ENCODE measurements around the gene RSU1. TPM values are rescaled to one million over a fixed set of nuclear protein-coding genes. Genes with fewer than 3 reads are reported as not detected.

Gene RSU1
- total and polyA plus RNA-seq, 12 donors: 25.5 to 74.2 (median 48.3) TPM

DNA sequence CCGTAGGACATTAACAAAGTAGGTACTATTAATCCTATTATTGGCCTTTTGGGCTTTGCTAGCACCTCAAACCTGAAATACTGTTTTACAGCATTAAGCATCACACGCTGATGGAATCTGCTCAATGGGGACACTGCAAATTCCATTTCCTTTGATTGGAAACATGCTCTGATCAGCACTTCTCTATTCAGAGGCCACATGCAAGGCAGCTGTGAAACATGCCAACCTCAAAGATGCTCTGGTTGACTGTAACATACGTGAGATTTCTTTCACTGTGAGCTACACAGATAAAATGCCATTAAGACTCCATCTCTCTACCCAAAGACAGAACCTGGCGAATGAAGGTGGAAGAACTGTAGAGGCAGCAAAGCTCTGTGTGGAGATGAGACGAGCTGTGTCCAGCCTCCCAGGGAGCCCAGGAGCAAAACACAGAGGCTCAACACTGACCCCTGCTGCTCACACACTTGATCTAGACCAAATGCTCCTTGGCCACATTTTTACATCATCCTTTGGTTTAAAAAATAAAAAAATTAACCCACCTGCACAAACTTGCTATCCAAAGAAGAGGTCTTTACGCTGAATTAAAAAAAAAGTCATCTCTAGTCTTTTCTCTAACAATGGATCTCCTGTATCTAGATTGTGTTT lies 8.0 kb downstream of the RSU1 start:
- Histone ChIP-seq H3K4me1 (peaks cover 0 to 39% (median 11%) of the 10 kb centered on the region in 9 donors), H3K9me3 (peaks cover 0 to 4% (median 0%) of the 10 kb centered on the region in 11 donors), H3K27me3 (no peaks in the 10 kb centered on the region), H3K4me3 (no peak overlapping the region), H3K36me3 (peaks cover 0 to 42% (median 0%) of the 10 kb centered on the region in 9 donors), H3K27ac (no peak overlapping the region)
- ATAC-seq (peak in 7 of 8 donors; percentile 49 to 80 (median 64)), DNase-seq (peak; percentile 28 to 58)
- WGBS, 2 donors: 63 to 77% methylated on average over 6 of the region's 6 CpGs
- TF ChIP-seq, protein P1, sequence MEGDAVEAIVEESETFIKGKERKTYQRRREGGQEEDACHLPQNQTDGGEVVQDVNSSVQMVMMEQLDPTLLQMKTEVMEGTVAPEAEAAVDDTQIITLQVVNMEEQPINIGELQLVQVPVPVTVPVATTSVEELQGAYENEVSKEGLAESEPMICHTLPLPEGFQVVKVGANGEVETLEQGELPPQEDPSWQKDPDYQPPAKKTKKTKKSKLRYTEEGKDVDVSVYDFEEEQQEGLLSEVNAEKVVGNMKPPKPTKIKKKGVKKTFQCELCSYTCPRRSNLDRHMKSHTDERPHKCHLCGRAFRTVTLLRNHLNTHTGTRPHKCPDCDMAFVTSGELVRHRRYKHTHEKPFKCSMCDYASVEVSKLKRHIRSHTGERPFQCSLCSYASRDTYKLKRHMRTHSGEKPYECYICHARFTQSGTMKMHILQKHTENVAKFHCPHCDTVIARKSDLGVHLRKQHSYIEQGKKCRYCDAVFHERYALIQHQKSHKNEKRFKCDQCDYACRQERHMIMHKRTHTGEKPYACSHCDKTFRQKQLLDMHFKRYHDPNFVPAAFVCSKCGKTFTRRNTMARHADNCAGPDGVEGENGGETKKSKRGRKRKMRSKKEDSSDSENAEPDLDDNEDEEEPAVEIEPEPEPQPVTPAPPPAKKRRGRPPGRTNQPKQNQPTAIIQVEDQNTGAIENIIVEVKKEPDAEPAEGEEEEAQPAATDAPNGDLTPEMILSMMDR (IDR thresholded peaks at IDR 0.05): peak; percentile 34 to 77 (median 66)
- intact Hi-C loops (cut with DNase I): loop anchor here in 4 of 10 donors (10.0 kb wide), 2 partner anchors 694 to 904 kb away; no protein-coding TSS in a partner anchor

DNA sequence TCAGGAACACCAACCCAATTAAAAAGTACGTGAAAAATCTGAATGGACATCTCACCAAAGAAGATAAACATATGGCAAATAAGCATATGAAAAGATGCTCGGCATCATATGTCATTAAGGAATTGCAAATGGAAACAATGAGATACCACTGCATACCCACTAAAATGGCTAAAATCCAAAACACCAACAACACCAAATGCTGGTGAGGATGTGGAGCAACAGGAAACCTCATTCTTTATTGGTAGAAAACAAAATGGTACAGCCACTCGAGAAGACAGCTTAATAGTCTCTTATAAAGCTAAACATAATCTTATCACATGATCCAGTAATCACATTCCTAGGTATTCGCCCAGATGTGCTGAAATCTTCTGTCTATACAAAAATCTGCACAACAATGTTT lies 13.1 kb downstream of the RSU1 start:
- TF ChIP-seq, protein P1 (IDR thresholded peaks at IDR 0.05): no peak
- intact Hi-C loops (cut with DNase I): loop anchor here in 5 of 10 donors (5.0 to 10.0 kb wide), 3 partner anchors 367 to 899 kb away; partner anchors contain the start of gene PTER (in 1 of the 5)
- DNase-seq: no peak
- WGBS, 2 donors: 87 to 90% methylated on average over 4 of the region's 4 CpGs
- Histone ChIP-seq H3K9me3 (peaks cover 0 to 6% (median 0%) of the 10 kb centered on the region in 11 donors), H3K4me3 (no peak overlapping the region), H3K4me1 (peaks cover 6 to 39% (median 23%) of the 10 kb centered on the region in 9 donors), H3K27me3 (no peaks in the 10 kb centered on the region), H3K27ac (no peak overlapping the region), H3K36me3 (peaks cover 0 to 28% (median 0%) of the 10 kb centered on the region in 9 donors)
- ATAC-seq: no peak

DNA sequence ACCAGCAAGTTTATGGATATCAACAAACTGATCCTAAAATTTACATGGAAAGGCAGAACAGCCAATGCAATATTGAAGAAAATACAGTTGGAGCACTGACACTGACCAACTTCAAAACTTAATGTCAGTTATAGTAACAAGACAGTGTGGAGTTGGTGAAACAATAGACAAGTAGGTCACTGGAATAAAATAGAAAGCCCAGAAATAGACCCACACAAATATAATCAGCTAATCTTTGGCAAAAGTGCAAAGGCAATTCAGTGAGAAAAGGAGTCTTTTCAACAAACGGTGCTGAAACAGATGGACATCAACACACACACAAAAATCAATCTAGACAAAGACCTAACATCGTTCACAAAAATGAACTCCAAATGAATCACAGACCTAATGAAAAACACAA lies 13.8 kb downstream of the RSU1 start:
- no peak overlapping the region for H3K4me3 ChIP-seq
- no peak for DNase-seq
- TF ChIP-seq, protein P1 (IDR thresholded peaks at IDR 0.05): no peak
- intact Hi-C loops (cut with DNase I): loop anchor here in 5 of 10 donors (5.0 to 10.0 kb wide), 3 partner anchors 366 to 899 kb away; partner anchors contain the start of gene PTER (in 1 of the 5)
- ATAC-seq: peak in 2 of 8 donors; percentile 44 to 74
- H3K4me1 ChIP-seq: peaks cover 6 to 45% (median 27%) of the 10 kb centered on the region in 9 donors
- peaks cover 0 to 24% (median 0%) of the 10 kb centered on the region in 9 donors for H3K36me3 ChIP-seq
- no peaks in the 10 kb centered on the region for H3K27me3 ChIP-seq
- 27 to 34% methylated on average over 2 of the region's 2 CpGs for WGBS, 2 donors
- H3K9me3 ChIP-seq: peaks cover 0 to 6% (median 0%) of the 10 kb centered on the region in 11 donors
- no peak overlapping the region for H3K27ac ChIP-seq

DNA sequence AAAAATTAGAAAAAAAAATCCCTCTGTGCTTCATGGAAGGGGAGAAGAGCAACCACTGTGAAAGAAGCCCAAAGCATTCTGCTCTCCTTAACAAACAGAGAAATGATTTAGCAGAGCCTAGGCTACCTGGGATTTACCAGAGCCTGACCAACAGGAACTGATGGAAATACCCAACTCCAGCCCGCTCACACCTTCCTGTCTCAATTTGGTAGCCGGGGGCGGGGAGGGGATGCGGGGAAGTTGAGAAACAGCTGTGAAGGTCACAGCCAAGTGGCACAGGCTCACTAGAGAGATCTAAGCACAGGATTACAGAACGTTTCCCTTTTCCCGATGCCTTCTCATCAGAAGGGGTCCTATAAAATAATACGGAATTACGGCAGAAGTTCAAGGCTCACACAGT lies 17.6 kb downstream of the RSU1 start:
- TF ChIP-seq, protein P1 (IDR thresholded peaks at IDR 0.05): no peak
- Histone ChIP-seq H3K9me3 (peaks cover 0 to 6% (median 0%) of the 10 kb centered on the region in 11 donors), H3K36me3 (peaks cover 0 to 4% (median 0%) of the 10 kb centered on the region in 9 donors), H3K4me3 (no peak overlapping the region), H3K27me3 (no peaks in the 10 kb centered on the region), H3K27ac (no peak overlapping the region), H3K4me1 (peaks cover 6 to 46% (median 27%) of the 10 kb centered on the region in 9 donors)
- ATAC-seq (peak in 6 of 8 donors; percentile 20 to 81 (median 45)), DNase-seq (no peak)
- intact Hi-C loops (cut with DNase I): loop anchor here in 5 of 10 donors (5.0 to 10.0 kb wide), 3 partner anchors 362 to 895 kb away; partner anchors contain the start of gene PTER (in 1 of the 5)
- WGBS, 2 donors: 52 to 61% methylated on average over 8 of the region's 8 CpGs
